MM.1S (cell line): ENCODE results near the gene HMHB1.

Experiments used
- CTCF ChIP-seq: fragments of 300-600 bp; sonication (generic); IDR thresholded peaks from 2 replicates; pipeline ENCODE4 v1.5.1; 2016; ENCODE audit warnings: antibody characterized with exemption, low read length, mixed read lengths
- EZH2 ChIP-seq: fragments of 300-600 bp; sonication (generic); optimal IDR thresholded peaks from 2 replicates; pipeline ENCODE3; 2017; ENCODE audit warnings: low read depth, mild to moderate bottlenecking, antibody characterized with exemption, low read length, mixed read lengths

DNA sequence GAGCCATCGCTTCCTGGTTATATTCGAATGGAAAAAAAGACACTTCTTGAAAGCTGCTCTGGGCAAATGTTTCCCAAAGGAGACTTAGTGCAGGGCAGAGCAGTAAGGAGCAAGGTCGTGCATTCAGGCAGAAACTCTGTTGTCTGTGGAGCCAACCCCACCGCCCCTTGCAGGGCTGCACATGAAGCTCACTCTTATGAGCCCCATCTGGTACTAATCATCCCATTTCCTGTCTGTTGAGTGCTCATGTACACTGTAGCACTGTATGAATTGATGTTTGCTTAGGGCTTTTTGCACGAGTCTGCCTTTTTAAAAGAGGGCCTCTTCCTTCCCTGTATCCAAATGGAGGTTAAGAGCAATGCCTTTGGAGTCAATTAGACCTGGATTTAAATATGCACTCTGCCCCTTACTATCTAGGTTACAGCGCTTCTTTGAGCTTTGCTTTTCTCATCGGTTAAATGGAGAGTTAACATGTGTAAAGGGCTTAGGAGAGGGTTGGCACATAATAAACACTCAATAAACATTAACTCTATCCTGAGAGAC lies 25.4 kb downstream of the HMHB1 start:
- TF ChIP-seq CTCF = no peak
- no peak for TF ChIP-seq EZH2
